Gastrocnemius medialis (tissue), 4 donors: ENCODE results near the gene THBS1. TPM values are rescaled to one million over a fixed set of nuclear protein-coding genes. Genes with fewer than 3 reads are reported as not detected.

Source experiments
- ATAC-seq, 2 donors: fragments of 150-250 bp; one replicate each; pipeline ENCODE4 v1.9.1; 2016
- DNase-seq, 2 donors: peaks; one replicate each; pipeline ENCODE4 v3.0.0-alpha.2; 2019
- H3K27ac ChIP-seq, 4 donors: fragments of 200-600 bp; sonication (generic); 1 replicate in 1 of 4; 2 replicates in 3 of 4; pipeline ENCODE4 v1.5.1; 2016 to 2018; ENCODE audit warnings: mild to moderate bottlenecking in 2 of 4, moderate library complexity in 1 of 4
- H3K27me3 ChIP-seq, 3 donors: fragments of 200-600 bp; sonication (generic) in 2 of 3; 1 replicate in 1 of 3; 2 replicates in 2 of 3; pipeline versions ENCODE4 v1.5.1 to v1.6.0; 2016 to 2019; ENCODE audit warnings: mild to moderate bottlenecking in 1 of 3, moderate library complexity in 1 of 3
- H3K36me3 ChIP-seq, 2 donors: fragments of 200-600 bp; sonication (generic) in 1 of 2; one replicate each; pipeline ENCODE4 v1.5.1; 2017 to 2018
- H3K4me1 ChIP-seq, 2 donors: fragments of 200-600 bp; sonication (generic) in 1 of 2; one replicate each; pipeline ENCODE4 v1.5.1; 2016 to 2017; ENCODE audit warnings: mild to moderate bottlenecking in 2 of 2
- H3K4me3 ChIP-seq, 4 donors: fragments of 200-600 bp; sonication (generic) in 3 of 4; 1 replicate in 1 of 4; 2 replicates in 3 of 4; pipeline ENCODE4 v1.5.1; 2016 to 2019; ENCODE audit warnings: mild to moderate bottlenecking in 2 of 4
- H3K9me3 ChIP-seq, 3 donors: fragments of 200-600 bp; sonication (generic) in 2 of 3; 1 replicate in 1 of 3; 2 replicates in 2 of 3; pipeline ENCODE4 v1.5.1; 2016 to 2019
- POLR2A ChIP-seq, 2 donors: fragments of 450-650 bp; IDR thresholded peaks; one replicate each; pipeline ENCODE4 v1.6.1; 2017; ENCODE audit warnings: antibody characterized with exemption in 2 of 2, mild to moderate bottlenecking in 2 of 2, moderate library complexity in 2 of 2
- in situ Hi-C, 4 donors: fragments of 200-750 bp; cut with MboI; loops; one replicate each; pipeline versions ENCODE4 v1.15.0 to v1.8.0; 2017; ENCODE audit warnings: low sequenced_read_pairs in 4 of 4
- intact Hi-C: fragments of 100-400 bp; cut with DNase I; formaldehyde crosslinking; loops from one replicate; pipeline ENCODE4 v1.15.1; 2023; ENCODE audit warnings: low total_unique reads
- total RNA-seq, 4 donors: library from RNA; depleted of rRNA; stranded (reverse); fragments of >200 nt; gene quantifications; one replicate each; pipeline versions ENCODE4 v1.1.0 to v1.2.3, GENCODE V29; 2016
- TF ChIP-seq, protein P1 (sequence below), 5 experiments: fragments of 450-650 bp in 3 of 5; fragments of 200-600 bp in 2 of 5; sonication (generic) in 2 of 5; IDR thresholded peaks in 4 of 5; conservative IDR thresholded peaks in 1 of 5; 1 replicate in 4 of 5; 2 replicates in 1 of 5; pipeline ENCODE4 v1.5.1; 2016 to 2019; ENCODE audit warnings: antibody characterized with exemption in 5 of 5, mild to moderate bottlenecking in 3 of 5, moderate library complexity in 3 of 5

Gene THBS1
- total RNA-seq, 4 donors from 2014 or later: 10.7 to 99.0 (median 44.6) TPM

DNA sequence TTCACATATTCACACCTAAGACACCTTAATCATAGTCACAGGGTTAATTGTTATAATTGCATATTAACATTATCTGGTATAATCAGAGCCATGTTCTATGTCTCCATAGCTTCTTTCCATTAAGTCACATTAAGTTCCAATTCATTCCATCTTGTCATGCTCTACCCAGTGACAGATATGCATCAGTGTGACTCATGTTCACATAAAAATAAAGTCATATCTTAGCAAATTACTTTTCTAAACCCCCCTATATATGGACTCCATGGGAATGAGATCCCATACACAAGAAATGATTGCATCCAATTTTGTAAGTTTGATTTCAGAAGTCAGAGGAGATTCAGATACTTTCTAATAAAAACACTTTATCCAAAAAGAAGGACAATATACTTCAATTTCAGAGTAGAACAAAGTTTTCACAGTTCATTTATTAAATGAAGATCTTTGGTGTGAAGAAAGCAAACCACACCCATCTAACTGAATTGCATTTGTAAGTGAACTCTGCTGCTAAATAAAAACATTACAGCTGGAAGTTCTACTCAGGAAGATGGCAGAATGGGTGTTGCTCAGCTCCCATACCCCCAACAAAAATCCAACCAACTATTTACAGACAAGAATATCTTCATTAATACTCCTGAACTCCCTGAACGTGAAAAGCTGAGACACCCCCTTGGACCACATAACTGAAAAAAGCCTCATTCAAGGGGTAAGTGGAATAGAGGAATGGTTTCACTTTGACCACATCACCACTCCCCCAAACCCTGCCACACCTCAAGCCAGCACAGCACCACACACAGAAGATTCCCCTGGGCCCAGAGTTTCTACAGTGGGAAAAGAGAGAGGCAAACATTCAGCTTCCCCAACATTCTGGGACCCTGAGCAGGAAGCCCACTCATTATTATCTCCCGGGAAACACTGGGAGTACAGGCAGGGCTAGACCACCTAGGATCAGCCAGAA lies 27.6 kb downstream of the THBS1 start:
- Histone ChIP-seq H3K9me3 (no peaks in the 10 kb centered on the region), H3K27me3 (no peaks in the 10 kb centered on the region), H3K36me3 (no peaks in the 10 kb centered on the region), H3K4me1 (no peaks in the 10 kb centered on the region), H3K4me3 (no peak overlapping the region), H3K27ac (no peak overlapping the region)
- TF ChIP-seq, protein P1, sequence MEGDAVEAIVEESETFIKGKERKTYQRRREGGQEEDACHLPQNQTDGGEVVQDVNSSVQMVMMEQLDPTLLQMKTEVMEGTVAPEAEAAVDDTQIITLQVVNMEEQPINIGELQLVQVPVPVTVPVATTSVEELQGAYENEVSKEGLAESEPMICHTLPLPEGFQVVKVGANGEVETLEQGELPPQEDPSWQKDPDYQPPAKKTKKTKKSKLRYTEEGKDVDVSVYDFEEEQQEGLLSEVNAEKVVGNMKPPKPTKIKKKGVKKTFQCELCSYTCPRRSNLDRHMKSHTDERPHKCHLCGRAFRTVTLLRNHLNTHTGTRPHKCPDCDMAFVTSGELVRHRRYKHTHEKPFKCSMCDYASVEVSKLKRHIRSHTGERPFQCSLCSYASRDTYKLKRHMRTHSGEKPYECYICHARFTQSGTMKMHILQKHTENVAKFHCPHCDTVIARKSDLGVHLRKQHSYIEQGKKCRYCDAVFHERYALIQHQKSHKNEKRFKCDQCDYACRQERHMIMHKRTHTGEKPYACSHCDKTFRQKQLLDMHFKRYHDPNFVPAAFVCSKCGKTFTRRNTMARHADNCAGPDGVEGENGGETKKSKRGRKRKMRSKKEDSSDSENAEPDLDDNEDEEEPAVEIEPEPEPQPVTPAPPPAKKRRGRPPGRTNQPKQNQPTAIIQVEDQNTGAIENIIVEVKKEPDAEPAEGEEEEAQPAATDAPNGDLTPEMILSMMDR (IDR thresholded peaks at IDR 0.05 in 4 of 5, conservative IDR thresholded peaks at IDR 0.05 in 1 of 5): no peak
- no peak for TF ChIP-seq POLR2A (IDR thresholded peaks at IDR 0.05)
- DNase-seq (no peak), ATAC-seq (no peak)
- in situ Hi-C loops: no loop called here
- intact Hi-C loops: no loop called here

DNA sequence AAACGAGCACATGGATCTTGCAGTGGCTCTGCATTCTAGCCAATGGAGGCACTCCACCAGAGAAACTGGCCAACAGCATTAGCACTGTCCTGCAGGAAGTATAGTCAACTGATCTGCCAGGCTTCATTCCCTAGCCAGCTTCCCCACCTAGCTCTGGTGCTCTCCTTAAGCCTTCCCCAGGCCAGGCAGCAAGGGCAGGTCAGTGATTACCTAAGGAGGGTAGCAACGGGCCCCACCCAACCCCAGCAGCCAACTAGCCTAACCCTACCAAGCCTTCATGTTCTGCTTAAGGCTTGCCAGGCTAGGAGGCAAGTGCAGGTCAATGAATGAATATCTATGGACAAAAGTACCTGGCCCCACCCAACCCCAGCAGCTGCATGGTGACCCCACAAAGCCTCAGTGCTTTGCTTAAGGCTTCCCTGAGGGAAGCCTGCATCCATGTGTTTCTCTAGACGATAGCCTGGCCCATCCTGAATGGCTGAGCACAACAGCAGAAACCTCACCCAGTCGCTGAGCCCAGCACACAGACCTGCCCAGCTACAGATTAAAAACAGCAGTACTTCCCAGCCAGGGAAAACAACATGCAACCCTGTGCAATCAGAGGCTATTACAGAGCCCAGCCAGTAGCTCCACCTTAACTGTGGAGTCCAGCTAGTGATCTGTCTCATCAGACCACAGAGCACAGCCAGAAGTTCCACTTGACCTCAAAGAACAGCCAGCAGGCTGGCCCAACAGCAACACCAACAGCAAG lies 28.5 kb downstream of the THBS1 start:
- intact Hi-C loops: no loop called here
- Histone ChIP-seq H3K27ac (no peak overlapping the region), H3K9me3 (no peaks in the 10 kb centered on the region), H3K4me3 (no peak overlapping the region), H3K36me3 (no peaks in the 10 kb centered on the region), H3K4me1 (no peaks in the 10 kb centered on the region), H3K27me3 (no peaks in the 10 kb centered on the region)
- in situ Hi-C loops: no loop called here
- ATAC-seq (no peak), DNase-seq (no peak)
- no peak for TF ChIP-seq POLR2A (IDR thresholded peaks at IDR 0.05)
- TF ChIP-seq, protein P1 (IDR thresholded peaks at IDR 0.05 in 4 of 5, conservative IDR thresholded peaks at IDR 0.05 in 1 of 5): no peak

DNA sequence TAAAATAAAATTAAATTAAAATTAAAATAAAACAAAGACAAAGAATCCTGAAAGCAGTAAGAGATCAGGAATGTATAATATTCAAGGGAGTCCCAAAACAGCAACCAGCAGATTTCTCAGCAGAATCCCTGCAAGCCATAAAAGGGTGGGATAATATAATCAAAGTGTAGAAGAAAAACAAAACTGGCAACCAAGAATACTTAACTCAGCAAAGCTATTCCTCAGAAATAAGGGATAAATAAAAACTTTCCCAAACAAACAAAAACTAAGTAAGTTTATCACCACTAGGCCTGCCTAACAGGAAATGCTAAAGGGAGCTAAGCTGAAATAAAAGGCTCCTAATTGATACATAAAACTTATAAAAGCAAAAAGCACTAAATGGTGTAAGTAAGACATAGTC lies 29.8 kb downstream of the THBS1 start:
- DNase-seq: no peak
- H3K9me3 ChIP-seq: no peaks in the 10 kb centered on the region
- ATAC-seq: no peak
- no peaks in the 10 kb centered on the region for H3K36me3 ChIP-seq
- H3K27ac ChIP-seq: no peak overlapping the region
- no peaks in the 10 kb centered on the region for H3K4me1 ChIP-seq
- in situ Hi-C loops: no loop called here
- no peak overlapping the region for H3K4me3 ChIP-seq
- no peaks in the 10 kb centered on the region for H3K27me3 ChIP-seq
- no peak for TF ChIP-seq POLR2A (IDR thresholded peaks at IDR 0.05)
- TF ChIP-seq, protein P1 (IDR thresholded peaks at IDR 0.05 in 4 of 5, conservative IDR thresholded peaks at IDR 0.05 in 1 of 5): no peak
- intact Hi-C loops: no loop called here

DNA sequence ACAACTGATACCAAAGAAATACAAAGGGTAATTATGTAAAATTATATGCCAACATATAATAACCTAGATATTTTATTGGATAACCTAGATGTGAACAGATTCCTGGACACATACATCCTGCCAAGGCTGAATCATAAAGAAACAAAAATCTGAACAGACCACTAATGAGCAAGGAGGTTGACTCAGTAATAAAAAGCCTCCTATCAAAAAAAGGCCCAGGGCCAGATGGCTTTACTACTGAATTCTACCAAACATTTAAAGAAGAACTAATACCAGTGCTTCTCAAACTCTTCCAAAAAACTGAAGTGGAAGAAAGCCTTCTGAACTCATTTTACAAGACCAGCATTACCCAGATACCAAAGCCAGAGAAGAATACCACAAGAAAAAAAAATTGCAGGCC lies 32.4 kb downstream of the THBS1 start:
- intact Hi-C loops: no loop called here
- TF ChIP-seq POLR2A (IDR thresholded peaks at IDR 0.05): no peak
- TF ChIP-seq, protein P1 (IDR thresholded peaks at IDR 0.05 in 4 of 5, conservative IDR thresholded peaks at IDR 0.05 in 1 of 5): no peak
- ATAC-seq: no peak
- Histone ChIP-seq H3K36me3 (no peaks in the 10 kb centered on the region), H3K4me3 (no peak overlapping the region), H3K27ac (no peak overlapping the region), H3K9me3 (no peaks in the 10 kb centered on the region), H3K4me1 (no peaks in the 10 kb centered on the region), H3K27me3 (no peaks in the 10 kb centered on the region)
- DNase-seq: no peak
- in situ Hi-C loops: no loop called here
